GM13977 (cell line): ENCODE data around the gene AHRR.
A peak's percentile ranks its signal among the peaks of the same experiment; 100 is the strongest.

Source experiments
- DNase-seq: peaks from one replicate; pipeline ENCODE4 v3.0.0; 2012; ENCODE audit warnings: low spot score
- in situ Hi-C: fragments of 300-500 bp; cut with MboI; formaldehyde crosslinking; loops from one replicate; pipeline ENCODE4 v1.12.0; 2022; ENCODE audit warnings: low sequenced_read_pairs, low pct_unique_long_range_greater_than_20kb, mixed read lengths, inconsistent platforms; ENCODE audit not compliant: unreplicated experiment
- TF ChIP-seq, protein P1 (sequence below): IDR thresholded peaks from 2 replicates; pipeline ENCODE4 v1.5.1; 2012; ENCODE audit warnings: mild to moderate bottlenecking, control low read depth; ENCODE audit not compliant: insufficient read depth; ENCODE audit errors: extremely low read depth, missing control alignments

AHRR gene

DNA sequence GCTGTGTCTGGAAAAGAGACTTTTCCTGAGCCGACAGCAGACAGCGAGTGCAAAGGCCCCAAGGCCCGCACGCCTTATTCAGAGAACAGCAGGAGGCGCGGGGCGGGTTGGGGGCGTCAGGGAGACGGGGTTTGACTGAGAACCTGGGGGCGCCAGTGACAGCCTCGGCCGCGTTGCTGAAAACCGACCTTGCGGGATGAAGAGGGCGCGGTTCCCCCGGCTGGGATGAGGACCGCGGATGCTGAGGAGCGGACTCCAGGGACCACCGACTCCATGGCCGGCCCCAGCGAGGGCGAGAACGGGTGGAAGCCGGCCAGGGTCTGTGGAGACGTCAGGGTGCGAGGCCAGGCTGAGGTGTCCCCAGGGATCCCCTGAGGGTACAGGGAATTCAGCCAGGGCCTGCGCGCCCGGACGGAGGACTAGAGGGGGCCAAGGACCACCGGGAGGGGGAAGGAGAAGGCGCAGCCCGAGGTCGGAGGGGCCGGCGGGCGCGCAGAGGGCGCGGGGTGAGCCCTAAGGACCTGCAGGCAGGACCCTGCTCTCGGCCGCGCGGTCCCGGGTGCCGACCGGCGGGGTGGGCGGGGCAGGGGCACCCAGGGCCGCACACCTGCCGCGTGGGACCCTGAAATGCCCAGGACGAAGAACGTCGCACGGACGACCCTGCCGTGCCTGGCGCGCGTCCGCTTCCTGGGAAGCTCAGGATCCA is 837 bp upstream of the AHRR start:
- in situ Hi-C loops = loop anchor here (10.0 kb wide), 1 partner anchor 114 kb away; no protein-coding TSS in a partner anchor
- DNase-seq = peak; percentile 36

DNA sequence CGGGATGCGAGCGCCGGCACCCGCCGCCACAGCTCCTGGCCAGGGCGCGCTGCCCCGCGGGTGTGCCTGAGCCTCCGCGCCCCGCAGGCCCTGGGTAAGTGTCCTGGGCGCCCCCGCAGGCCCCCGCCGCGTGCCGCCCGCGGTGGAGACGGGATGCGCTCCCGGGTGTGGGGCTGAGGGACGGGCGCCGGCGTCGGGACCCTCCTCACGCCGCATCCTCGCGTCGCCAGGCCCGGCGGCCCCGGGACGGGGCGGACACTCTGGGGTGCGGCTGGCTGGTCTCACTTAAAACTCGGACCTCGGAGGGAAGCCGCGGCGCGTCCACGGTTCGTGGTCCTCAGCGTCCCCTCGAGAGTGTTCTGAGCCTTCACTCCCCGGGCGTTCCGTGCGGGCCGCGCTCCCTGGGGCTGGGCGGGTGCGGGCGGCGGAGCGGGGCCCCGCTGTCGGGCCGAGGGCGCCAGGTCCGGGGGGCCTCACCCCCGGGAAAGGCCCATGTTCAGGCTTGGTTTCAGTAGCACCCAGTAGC is 275 bp downstream of the AHRR start:
- in situ Hi-C loops = loop anchor here (10.0 kb wide), 1 partner anchor 113 kb away; no protein-coding TSS in a partner anchor
- TF ChIP-seq, protein P1, sequence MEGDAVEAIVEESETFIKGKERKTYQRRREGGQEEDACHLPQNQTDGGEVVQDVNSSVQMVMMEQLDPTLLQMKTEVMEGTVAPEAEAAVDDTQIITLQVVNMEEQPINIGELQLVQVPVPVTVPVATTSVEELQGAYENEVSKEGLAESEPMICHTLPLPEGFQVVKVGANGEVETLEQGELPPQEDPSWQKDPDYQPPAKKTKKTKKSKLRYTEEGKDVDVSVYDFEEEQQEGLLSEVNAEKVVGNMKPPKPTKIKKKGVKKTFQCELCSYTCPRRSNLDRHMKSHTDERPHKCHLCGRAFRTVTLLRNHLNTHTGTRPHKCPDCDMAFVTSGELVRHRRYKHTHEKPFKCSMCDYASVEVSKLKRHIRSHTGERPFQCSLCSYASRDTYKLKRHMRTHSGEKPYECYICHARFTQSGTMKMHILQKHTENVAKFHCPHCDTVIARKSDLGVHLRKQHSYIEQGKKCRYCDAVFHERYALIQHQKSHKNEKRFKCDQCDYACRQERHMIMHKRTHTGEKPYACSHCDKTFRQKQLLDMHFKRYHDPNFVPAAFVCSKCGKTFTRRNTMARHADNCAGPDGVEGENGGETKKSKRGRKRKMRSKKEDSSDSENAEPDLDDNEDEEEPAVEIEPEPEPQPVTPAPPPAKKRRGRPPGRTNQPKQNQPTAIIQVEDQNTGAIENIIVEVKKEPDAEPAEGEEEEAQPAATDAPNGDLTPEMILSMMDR = no peak
- DNase-seq = peak; percentile 49

More for the DNA sequence above, 837 bp upstream of the AHRR start:
- TF ChIP-seq, protein P1 = no peak

DNA sequence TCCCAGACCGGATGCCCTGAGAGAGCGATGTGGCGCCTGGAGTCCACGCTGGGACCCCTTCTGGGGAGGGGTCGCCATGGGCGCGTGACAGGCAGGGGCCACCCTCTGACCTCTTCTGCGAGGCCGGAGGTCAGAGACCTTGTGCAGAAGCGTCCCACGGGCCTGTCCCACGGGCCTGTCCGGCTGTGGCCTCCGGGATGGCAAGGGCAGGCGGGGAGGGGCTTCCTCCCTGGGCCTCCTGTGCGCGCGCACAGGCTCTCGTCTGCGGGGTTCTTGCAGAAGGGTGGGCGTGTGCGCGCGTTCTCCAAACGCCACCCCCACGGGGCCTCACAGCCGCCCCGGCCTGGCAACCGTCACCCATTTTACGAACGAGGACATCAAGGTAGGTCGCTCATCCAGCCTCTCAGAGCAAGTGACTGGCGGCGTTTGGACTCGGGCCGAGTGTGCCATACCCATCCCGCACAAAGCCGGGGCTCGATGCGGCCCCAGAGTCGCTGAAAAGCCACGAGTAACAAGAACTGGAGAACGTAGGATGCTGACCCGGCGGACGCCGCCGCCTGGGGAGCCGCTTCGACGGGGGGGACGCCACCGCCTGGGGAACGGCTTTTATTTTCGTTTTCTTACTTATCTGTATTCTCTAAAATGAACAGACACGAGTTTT is 897 bp downstream of the AHRR start:
- in situ Hi-C loops = loop anchor here (10.0 kb wide), 1 partner anchor 112 kb away; no protein-coding TSS in a partner anchor
- TF ChIP-seq, protein P1 = no peak
- peak; percentile 50 for DNase-seq

DNA sequence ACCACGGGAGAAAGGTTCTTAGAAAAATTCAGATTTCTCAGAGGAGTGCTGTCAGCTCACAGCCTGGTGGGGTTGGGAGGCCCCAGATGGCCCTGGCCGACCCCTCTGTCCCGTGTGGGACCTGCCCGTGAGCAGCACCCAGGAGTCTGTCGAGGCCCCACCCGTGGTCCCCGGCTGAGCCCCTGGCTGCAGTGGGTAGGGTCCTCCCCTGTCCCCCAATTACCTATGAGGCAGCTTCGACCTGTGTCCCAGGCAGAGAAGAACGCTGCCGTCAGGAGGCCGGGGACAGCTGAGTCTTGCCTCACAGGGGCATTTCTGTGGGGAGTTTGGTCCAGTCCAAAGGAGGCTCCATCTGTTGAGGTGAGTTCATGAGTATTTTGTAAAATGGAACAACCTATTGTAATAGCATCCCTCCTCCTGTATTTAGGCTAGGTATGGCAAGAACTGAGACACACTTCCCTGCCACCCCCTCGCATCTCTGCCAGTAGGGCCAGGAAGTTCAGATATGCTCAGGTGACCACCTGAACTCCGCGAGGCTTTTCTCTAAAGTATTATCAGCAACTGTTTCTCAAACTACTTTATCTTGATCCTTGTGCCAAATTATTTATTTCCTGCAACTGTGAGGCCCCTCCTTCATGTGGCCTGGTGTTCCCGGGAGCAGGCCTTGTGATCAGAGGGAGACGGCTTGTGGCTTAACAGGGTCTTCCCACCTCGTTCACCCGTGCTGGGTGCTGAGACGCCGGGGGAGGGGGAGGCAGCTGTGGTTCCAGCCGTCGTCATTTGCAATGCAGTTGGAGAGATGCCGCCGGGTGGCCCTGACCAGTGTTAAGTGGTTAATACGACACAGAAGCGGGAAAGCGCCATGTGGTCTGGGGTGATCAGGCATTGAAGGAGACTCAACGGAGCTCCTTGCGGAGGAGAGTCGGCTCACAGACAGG is 1.7 kb downstream of the AHRR start:
- TF ChIP-seq, protein P1 = no peak
- peak; percentile 28 for DNase-seq
- in situ Hi-C loops = loop anchor here (10.0 kb wide), 1 partner anchor 112 kb away; no protein-coding TSS in a partner anchor

DNA sequence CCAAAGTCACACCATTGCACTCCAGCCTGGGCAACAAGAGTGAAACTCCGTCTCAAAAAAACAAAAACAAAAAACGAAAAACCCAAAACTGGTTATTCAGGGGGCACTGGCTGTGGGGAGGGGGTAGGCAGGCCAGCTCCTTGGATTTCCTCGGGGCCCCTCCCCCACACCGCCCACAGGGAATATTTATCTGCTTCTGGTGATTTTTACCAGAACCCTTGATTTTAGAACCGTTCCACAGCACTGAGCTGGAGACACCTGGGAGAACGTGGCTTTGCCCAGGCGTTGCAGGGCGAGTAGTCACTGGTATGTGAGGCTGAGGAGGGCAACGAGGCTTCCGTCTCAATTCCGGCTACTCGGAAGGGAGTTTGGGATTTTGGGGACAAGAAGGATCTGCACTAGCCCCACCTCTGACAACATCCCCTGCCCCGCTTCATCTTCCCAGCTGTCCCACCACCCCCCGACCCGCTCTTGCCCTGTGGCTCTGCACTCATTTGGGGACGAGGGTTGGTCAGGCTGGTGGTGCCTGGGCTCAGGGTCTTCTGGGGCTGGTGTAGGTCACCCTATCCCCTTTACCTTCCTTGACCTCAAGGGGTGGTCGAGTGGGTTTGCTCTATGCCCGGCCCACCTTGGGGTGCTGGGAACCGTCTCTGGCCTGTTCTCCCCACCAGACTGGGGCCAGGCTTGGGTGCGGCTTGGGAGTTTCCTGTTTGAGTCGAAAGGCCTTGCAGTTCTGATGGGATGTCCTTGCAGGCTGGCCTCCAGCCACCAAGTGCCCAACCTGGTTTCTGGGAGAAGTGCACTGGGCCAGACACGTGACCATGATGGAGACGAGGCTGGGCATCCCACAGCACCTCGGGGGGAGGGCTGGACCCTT is 3.5 kb downstream of the AHRR start:
- in situ Hi-C loops = loop anchor here (10.0 kb wide), 1 partner anchor 110 kb away; no protein-coding TSS in a partner anchor
- TF ChIP-seq, protein P1 = no peak
- no peak for DNase-seq
